Activated T-cell treated with anti-CD3 and anti-CD28 coated beads, Interleukin-2, amount 50 U/mL, for 1 hour (primary cell): Measurements from ENCODE around the gene NOA1.
"Not testable (repeated sequence)": the region's sequence is repeated elsewhere in the genome, so short reads cannot be mapped to it uniquely, and the experiment has no call there.

ENCODE experiments used
- DNase-seq: peaks from one replicate; pipeline ENCODE4 v3.0.0-alpha.2; 2020

The NOA1 gene

GRCh38 chr4:56953680-56954520, 23.5 kb downstream of the NOA1 start:
- DNase-seq, result no peak

- DNase-seq, result no peak
Observed at GRCh38 chr4:56941403-56941802, 36.0 kb downstream of the NOA1 start.

- DNase-seq, result no peak
Observed at GRCh38 chr4:56940971-56941370, 36.4 kb downstream of the NOA1 start.

- DNase-seq, result no peak
Observed at GRCh38 chr4:56940403-56940802, 37.0 kb downstream of the NOA1 start.

- not testable (repeated sequence) for DNase-seq
Observed at GRCh38 chr4:56939826-56940225, 37.6 kb downstream of the NOA1 start.

- DNase-seq, result no peak
Observed at GRCh38 chr4:56937262-56937661, 40.1 kb downstream of the NOA1 start.

GRCh38 chr4:56931924-56932323, 45.5 kb downstream of the NOA1 start:
- DNase-seq, result no peak

- no peak for DNase-seq
Observed at GRCh38 chr4:56930638-56931037, 46.8 kb downstream of the NOA1 start.

GRCh38 chr4:56927196-56927595, 50.2 kb downstream of the NOA1 start:
- DNase-seq, result no peak

- not testable (repeated sequence) for DNase-seq
Observed at GRCh38 chr4:56914977-56915376, 62.4 kb downstream of the NOA1 start.

GRCh38 chr4:56914336-56914735, 63.1 kb downstream of the NOA1 start:
- no peak for DNase-seq
